Right lobe of liver (tissue), 4 donors: Measurements from ENCODE around the gene GSTA3.

Experiments
- POLR2A ChIP-seq: fragments of 450-650 bp; IDR thresholded peaks from one replicate; pipeline ENCODE4 v1.6.1; 2017; ENCODE audit warnings: antibody characterized with exemption, mild to moderate bottlenecking
- TF ChIP-seq, protein P1 (sequence below), 4 donors: fragments of 200-600 bp in 3 of 4; fragments of 450-650 bp in 1 of 4; IDR thresholded peaks; one replicate each; pipeline versions ENCODE4 v1.5.1 to v1.8.0; 2016 to 2022; ENCODE audit warnings: antibody characterized with exemption in 4 of 4, mild to moderate bottlenecking in 2 of 4
- donor health status: DM: no; HTN: no; CAD: no.
- donor health status: DM: no; HTN: no; CAD: no.
- donor health status: DM: no; HTN: yes; CAD: no.

DNA sequence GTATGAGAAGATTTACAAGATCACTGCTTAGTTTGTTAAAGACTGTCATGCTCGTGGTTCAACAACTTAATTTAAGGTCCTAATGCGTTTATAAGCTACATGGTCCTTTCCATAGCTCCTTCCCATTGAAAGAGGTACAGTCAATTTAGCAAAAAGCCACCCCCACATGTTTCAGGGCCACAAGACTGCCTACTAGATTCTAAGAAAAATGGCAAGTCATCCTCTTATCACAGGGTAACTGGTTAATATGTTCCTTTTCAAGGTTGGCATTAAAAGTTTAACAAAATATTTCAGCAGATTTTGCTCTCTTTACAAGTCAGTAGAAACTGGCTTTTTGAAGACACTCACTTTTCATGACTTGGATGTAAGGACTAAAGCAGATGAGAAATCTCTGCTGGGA, 15.7 kb downstream of the GSTA3 start:
- no peak for TF ChIP-seq POLR2A
- TF ChIP-seq, protein P1, sequence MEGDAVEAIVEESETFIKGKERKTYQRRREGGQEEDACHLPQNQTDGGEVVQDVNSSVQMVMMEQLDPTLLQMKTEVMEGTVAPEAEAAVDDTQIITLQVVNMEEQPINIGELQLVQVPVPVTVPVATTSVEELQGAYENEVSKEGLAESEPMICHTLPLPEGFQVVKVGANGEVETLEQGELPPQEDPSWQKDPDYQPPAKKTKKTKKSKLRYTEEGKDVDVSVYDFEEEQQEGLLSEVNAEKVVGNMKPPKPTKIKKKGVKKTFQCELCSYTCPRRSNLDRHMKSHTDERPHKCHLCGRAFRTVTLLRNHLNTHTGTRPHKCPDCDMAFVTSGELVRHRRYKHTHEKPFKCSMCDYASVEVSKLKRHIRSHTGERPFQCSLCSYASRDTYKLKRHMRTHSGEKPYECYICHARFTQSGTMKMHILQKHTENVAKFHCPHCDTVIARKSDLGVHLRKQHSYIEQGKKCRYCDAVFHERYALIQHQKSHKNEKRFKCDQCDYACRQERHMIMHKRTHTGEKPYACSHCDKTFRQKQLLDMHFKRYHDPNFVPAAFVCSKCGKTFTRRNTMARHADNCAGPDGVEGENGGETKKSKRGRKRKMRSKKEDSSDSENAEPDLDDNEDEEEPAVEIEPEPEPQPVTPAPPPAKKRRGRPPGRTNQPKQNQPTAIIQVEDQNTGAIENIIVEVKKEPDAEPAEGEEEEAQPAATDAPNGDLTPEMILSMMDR (IDR thresholded peaks at IDR 0.05), result no peak
